Sigmoid colon (tissue), 7 donors: ENCODE data around the gene NCAN. TPM values are rescaled to one million over a fixed set of nuclear protein-coding genes. Genes with fewer than 3 reads are reported as not detected.

Source experiments
- DNase-seq: peaks from one replicate; pipeline ENCODE4 v3.0.0-alpha.2; 2019
- H3K27ac ChIP-seq, 4 donors: fragments of 200-600 bp; sonication (generic); one replicate each; pipeline ENCODE4 v1.5.1; 2016 to 2019; ENCODE audit warnings: mild to moderate bottlenecking in 1 of 4
- H3K27me3 ChIP-seq, 3 donors: fragments of 200-600 bp; sonication (generic); one replicate each; pipeline ENCODE4 v1.5.1; 2019; ENCODE audit warnings: mild to moderate bottlenecking in 1 of 3
- H3K36me3 ChIP-seq, 4 donors: fragments of 200-600 bp; sonication (generic); one replicate each; pipeline ENCODE4 v1.5.1; 2016 to 2019
- H3K4me1 ChIP-seq, 4 donors: fragments of 200-600 bp; sonication (generic); one replicate each; pipeline ENCODE4 v1.5.1; 2017 to 2019
- H3K4me3 ChIP-seq, 4 donors: fragments of 200-600 bp; sonication (generic); one replicate each; pipeline ENCODE4 v1.5.1; 2017 to 2019; ENCODE audit warnings: mild to moderate bottlenecking in 2 of 4, moderate library complexity in 1 of 4
- H3K9me3 ChIP-seq, 4 donors: fragments of 200-600 bp in 3 of 4; sonication (generic) in 3 of 4; one replicate each; pipeline versions ENCODE4 v1.5.1 to v1.6.1; 2013 to 2019
- CTCF ChIP-seq, 4 experiments: fragments of 450-650 bp in 3 of 4; fragments of 200-600 bp in 1 of 4; IDR thresholded peaks; one replicate each; pipeline ENCODE4 v1.5.1; 2016 to 2019; ENCODE audit warnings: antibody characterized with exemption in 4 of 4, mild to moderate bottlenecking in 3 of 4, moderate library complexity in 2 of 4
- EP300 ChIP-seq, 4 donors: sonication (generic); formaldehyde crosslinking; IDR thresholded peaks; one replicate each; pipeline ENCODE4 v1.6.1; 2017; ENCODE audit warnings: antibody characterized with exemption in 4 of 4
- POLR2A ChIP-seq, 2 donors: fragments of 450-650 bp; IDR thresholded peaks; one replicate each; pipeline ENCODE4 v1.6.1; 2016; ENCODE audit warnings: antibody characterized with exemption in 2 of 2, mild to moderate bottlenecking in 2 of 2, moderate library complexity in 2 of 2
- POLR2AphosphoS5 ChIP-seq, 4 donors: sonication (generic); formaldehyde crosslinking; IDR thresholded peaks; one replicate each; pipeline ENCODE4 v1.6.1; 2017; ENCODE audit warnings: antibody characterized with exemption in 4 of 4
- WGBS, 2 donors: extraction: QIAGEN DNeasy Blood & Tissue Kit; methylation state at CpG; one replicate each; pipeline ENCODE4 v1.1.7; 2013; 5-methylcytosine and 5-hydroxymethylcytosine counted together
- intact Hi-C: fragments of 100-400 bp; cut with DNase I; formaldehyde crosslinking; loops from one replicate; pipeline ENCODE4 v1.15.1; 2023
- polyA plus RNA-seq, 3 donors: library from polyadenylated mRNA; stranded (reverse); fragments of 200-250 nt; gene quantifications; one replicate each; pipeline ENCODE4 v1.2.3, GENCODE V29; 2013
- total RNA-seq, 4 donors: library from RNA; depleted of rRNA; stranded (reverse); fragments of >200 nt; gene quantifications; one replicate each; pipeline ENCODE4 v1.1.0, GENCODE V29; 2016
- donor health status: healthy with polysubstance abuse.
- donor health status: Bipolar disorder and iron deficiency.
- donor health status: healthy.

NCAN gene
- total and polyA plus RNA-seq, 7 donors = under 0.01 to 0.09 (median under 0.01) TPM; not detected in 4

DNA sequence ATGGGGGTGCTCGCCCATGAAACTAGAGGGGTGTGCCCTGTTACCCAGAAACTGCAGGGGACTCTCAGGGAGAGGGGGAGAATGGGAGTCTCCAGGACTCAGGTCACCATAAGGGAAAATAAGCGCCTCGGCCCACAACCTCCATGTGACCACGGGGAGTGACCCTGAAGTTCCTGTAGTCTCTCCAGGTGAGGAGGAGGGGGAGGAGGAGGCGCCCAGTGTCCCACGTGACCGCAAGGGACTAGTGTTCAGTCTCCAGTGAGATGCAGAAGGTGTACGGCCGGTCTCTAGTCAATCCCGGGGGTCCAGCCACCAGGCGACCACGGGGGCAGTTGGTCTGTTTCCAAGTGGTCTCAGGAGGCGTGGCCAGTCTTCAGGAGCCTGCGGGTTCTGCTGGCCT, 45.4 kb downstream of the NCAN start:
- Histone ChIP-seq H3K9me3 (no peaks in the 10 kb centered on the region), H3K27me3 (peaks cover 14 to 72% (median 24%) of the 10 kb centered on the region in 3 donors), H3K36me3 (no peaks in the 10 kb centered on the region), H3K4me3 (no peak overlapping the region), H3K27ac (no peak overlapping the region), H3K4me1 (peaks cover 0 to 11% (median 8%) of the 10 kb centered on the region in 4 donors)
- DNase-seq = no peak
- TF ChIP-seq POLR2A (IDR thresholded peaks at IDR 0.05) (no peak), CTCF (IDR thresholded peaks at IDR 0.05) (no peak), POLR2AphosphoS5 (IDR thresholded peaks at IDR 0.05) (no peak), EP300 (IDR thresholded peaks at IDR 0.05) (no peak)
- intact Hi-C loops = no loop called here
- 42 to 68% methylated on average over 14 of the region's 14 CpGs for WGBS, 2 donors

- DNase-seq = no peak
- WGBS, 2 donors = 81 to 83% methylated on average over 72 of the region's 72 CpGs
- no peak for TF ChIP-seq CTCF (IDR thresholded peaks at IDR 0.05)
- H3K4me1 ChIP-seq = peaks cover 0 to 11% (median 8%) of the 10 kb centered on the region in 4 donors
- intact Hi-C loops = no loop called here
- peaks cover 14 to 74% (median 32%) of the 10 kb centered on the region in 3 donors for H3K27me3 ChIP-seq
- no peaks in the 10 kb centered on the region for H3K36me3 ChIP-seq
- H3K27ac ChIP-seq = no peak overlapping the region
- no peaks in the 10 kb centered on the region for H3K9me3 ChIP-seq
- H3K4me3 ChIP-seq = no peak overlapping the region
These were observed 46.3 kb downstream of the NCAN start for GRCh38 chr19:19257836-19258588.

DNA sequence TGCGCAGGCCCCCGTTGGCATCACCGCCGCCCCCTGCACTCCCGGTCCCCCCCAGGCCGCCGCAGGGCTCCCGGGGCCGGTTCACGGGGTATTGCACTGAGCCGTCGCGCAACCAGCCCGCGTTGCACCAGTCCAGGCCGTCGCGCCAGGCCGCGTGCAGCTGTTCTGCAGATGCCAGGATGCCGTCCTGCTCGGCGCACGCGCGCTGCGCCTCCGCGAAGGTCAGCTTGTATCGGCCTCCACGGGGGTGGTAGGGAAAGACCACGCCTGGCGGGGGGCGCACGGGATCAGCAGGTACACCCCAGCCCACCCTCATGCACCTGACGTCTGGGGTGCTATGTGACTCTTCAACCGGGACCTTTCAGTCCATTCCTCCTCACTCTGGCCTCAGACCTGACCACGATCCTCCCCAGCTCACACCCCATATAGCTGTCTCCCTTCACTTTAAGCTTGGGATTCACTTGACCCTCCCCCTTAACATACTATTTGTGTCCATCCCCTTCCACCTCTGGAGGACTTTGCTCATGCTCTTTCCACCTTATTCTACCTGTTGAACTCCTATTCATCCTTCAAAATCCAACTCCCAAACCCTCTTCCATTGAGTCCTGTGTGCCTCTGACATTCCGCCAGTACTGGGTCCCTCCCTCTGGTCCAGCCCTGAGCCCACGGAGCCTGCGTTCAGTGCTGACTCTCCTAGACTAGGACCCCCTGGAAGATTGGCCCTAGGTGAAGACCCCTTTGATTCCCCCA, 47.0 kb downstream of the NCAN start:
- no peak for DNase-seq
- 93 to 94% methylated on average over 41 of the region's 41 CpGs for WGBS, 2 donors
- H3K4me1 ChIP-seq = peaks cover 0 to 11% (median 8%) of the 10 kb centered on the region in 4 donors
- no peak overlapping the region for H3K27ac ChIP-seq
- no peak for TF ChIP-seq POLR2A (IDR thresholded peaks at IDR 0.05)
- no peak for TF ChIP-seq CTCF (IDR thresholded peaks at IDR 0.05)
- no peak for TF ChIP-seq POLR2AphosphoS5 (IDR thresholded peaks at IDR 0.05)
- no peak for TF ChIP-seq EP300 (IDR thresholded peaks at IDR 0.05)
- H3K27me3 ChIP-seq = peaks cover 14 to 73% (median 35%) of the 10 kb centered on the region in 3 donors
- no peaks in the 10 kb centered on the region for H3K36me3 ChIP-seq
- no peaks in the 10 kb centered on the region for H3K9me3 ChIP-seq
- H3K4me3 ChIP-seq = no peak overlapping the region
- intact Hi-C loops = no loop called here

DNA sequence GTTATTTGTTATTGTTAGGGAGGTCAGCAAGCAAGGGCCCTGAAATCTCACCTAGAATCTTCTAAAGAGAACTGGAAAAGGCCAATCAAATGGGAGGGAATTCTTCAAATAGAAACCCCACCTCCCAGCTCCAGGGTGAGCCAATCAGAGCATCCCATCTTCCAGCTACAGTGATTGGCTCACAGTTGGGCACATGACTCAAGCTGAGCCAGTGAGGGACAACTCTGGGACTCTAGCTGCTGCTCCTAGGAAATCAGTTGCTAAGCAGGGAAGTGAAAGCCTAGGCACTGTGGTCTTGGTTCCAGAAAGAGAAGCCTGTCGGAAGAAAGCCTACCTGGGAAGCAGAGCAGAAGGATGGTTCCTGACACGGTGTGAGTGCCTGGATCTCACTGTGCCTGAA, 48.0 kb downstream of the NCAN start:
- no peak for DNase-seq
- intact Hi-C loops = no loop called here
- H3K27me3 ChIP-seq = peaks cover 14 to 72% (median 35%) of the 10 kb centered on the region in 3 donors
- H3K4me3 ChIP-seq = no peak overlapping the region
- TF ChIP-seq POLR2A (IDR thresholded peaks at IDR 0.05) = no peak
- WGBS, 2 donors = 72 to 94% methylated on average over 2 of the region's 2 CpGs
- no peaks in the 10 kb centered on the region for H3K9me3 ChIP-seq
- H3K36me3 ChIP-seq = no peaks in the 10 kb centered on the region
- no peak overlapping the region for H3K27ac ChIP-seq
- H3K4me1 ChIP-seq = peaks cover 0 to 11% (median 8%) of the 10 kb centered on the region in 4 donors

GRCh38 chr19:19260417-19261214, 48.9 kb downstream of the NCAN start:
- intact Hi-C loops = no loop called here
- Histone ChIP-seq H3K4me3 (no peak overlapping the region), H3K27me3 (peaks cover 14 to 65% (median 32%) of the 10 kb centered on the region in 3 donors), H3K27ac (no peak overlapping the region), H3K36me3 (no peaks in the 10 kb centered on the region), H3K9me3 (no peaks in the 10 kb centered on the region), H3K4me1 (peaks cover 0 to 11% (median 8%) of the 10 kb centered on the region in 4 donors)
- TF ChIP-seq POLR2AphosphoS5 (IDR thresholded peaks at IDR 0.05) (no peak), POLR2A (IDR thresholded peaks at IDR 0.05) (no peak), CTCF (IDR thresholded peaks at IDR 0.05) (no peak), EP300 (IDR thresholded peaks at IDR 0.05) (no peak)
- 59 to 67% methylated on average over 36 of the region's 36 CpGs for WGBS, 2 donors
- no peak for DNase-seq
